ENCODE measurements around the gene PDCD1LG2.

Gene PDCD1LG2

DNA sequence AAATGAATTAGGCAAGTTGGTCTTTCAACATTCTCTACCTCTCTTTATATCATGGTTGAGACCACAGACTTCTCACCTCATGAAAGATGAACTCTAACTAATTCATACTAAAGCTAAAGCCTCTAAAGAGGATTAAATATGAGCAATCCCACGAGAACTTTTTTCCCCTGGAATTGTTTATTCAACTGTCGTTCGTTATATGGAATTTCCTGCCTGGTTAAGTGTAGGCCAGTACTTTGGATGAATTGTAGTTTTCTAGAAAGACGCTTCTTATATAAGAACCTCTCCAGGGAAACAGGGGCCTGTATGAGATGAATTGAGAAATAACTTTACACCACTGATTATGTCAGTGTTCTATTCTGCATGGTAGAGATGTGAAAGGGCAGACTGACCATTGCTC is 42.9 kb downstream of the PDCD1LG2 start:
- no peak for TF ChIP-seq EZH2phosphoT487 (IDR thresholded peaks at IDR 0.05; ENCODE audit: low read length)
- TF ChIP-seq, protein P1, sequence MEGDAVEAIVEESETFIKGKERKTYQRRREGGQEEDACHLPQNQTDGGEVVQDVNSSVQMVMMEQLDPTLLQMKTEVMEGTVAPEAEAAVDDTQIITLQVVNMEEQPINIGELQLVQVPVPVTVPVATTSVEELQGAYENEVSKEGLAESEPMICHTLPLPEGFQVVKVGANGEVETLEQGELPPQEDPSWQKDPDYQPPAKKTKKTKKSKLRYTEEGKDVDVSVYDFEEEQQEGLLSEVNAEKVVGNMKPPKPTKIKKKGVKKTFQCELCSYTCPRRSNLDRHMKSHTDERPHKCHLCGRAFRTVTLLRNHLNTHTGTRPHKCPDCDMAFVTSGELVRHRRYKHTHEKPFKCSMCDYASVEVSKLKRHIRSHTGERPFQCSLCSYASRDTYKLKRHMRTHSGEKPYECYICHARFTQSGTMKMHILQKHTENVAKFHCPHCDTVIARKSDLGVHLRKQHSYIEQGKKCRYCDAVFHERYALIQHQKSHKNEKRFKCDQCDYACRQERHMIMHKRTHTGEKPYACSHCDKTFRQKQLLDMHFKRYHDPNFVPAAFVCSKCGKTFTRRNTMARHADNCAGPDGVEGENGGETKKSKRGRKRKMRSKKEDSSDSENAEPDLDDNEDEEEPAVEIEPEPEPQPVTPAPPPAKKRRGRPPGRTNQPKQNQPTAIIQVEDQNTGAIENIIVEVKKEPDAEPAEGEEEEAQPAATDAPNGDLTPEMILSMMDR (IDR thresholded peaks at IDR 0.05; ENCODE audit: low read length), result no peak

DNA sequence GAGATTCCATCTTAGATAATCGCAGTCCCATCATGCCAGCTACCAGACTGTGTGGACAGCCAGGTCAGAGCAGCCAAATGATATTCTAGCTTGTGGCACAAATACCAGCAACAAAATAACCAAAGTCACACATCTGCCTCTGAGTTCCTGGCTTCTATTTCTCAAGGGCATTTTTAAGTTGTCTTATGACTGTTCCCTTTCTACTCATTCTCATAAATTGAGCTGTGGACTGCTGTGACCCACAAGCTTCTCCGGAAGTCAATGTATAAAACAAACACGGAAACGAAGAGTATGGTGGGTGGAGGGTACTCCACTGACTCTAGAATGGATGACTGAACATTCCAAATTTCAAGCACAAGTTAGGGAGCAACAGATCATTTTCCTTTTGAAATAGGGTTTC is 43.9 kb downstream of the PDCD1LG2 start:
- H3K9me3 ChIP-seq (replicated peaks; ENCODE audit: insufficient read depth, low read length), result no peaks in the 10 kb centered on the region
- H3K79me2 ChIP-seq (ENCODE audit: low read length), result no peaks in the 10 kb centered on the region
- H3K27ac ChIP-seq (ENCODE audit: low read length), result no peak overlapping the region
- no peak overlapping the region for H3K9ac ChIP-seq (ENCODE audit: low read length)
- H3K4me3 ChIP-seq (ENCODE audit: low read length), result no peak overlapping the region
- TF ChIP-seq, protein P1 (IDR thresholded peaks at IDR 0.05; ENCODE audit: low read length), result no peak
- TF ChIP-seq EZH2 (optimal IDR thresholded peaks at IDR 0.05; ENCODE audit: low read depth, low read length) (no peak), EZH2phosphoT487 (IDR thresholded peaks at IDR 0.05; ENCODE audit: low read length) (no peak)
- no peak for DNase-seq
- peaks cover 12% of the 10 kb centered on the region for H3F3A ChIP-seq (ENCODE audit: insufficient read depth, low read length)
- no peaks in the 10 kb centered on the region for H4K20me1 ChIP-seq (ENCODE audit: insufficient read depth, low read length)
- H3K4me1 ChIP-seq (ENCODE audit: low read length), result peaks cover 22% of the 10 kb centered on the region
- no peak overlapping the region for H2AFZ ChIP-seq (ENCODE audit: low read length)
- no peaks in the 10 kb centered on the region for H3K27me3 ChIP-seq (replicated peaks; ENCODE audit: insufficient read depth, low read length)
- no peaks in the 10 kb centered on the region for H3K36me3 ChIP-seq (replicated peaks; ENCODE audit: insufficient read depth, low read length)
- H3K4me2 ChIP-seq (ENCODE audit: low read depth, low read length), result no peak overlapping the region
- H3K9me2 ChIP-seq (replicated peaks; ENCODE audit: insufficient read depth, low read length), result no peaks in the 10 kb centered on the region

More for the DNA sequence above, 42.9 kb downstream of the PDCD1LG2 start:
- no peaks in the 10 kb centered on the region for H3K79me2 ChIP-seq (ENCODE audit: low read length)
- no peak overlapping the region for H3K4me2 ChIP-seq (ENCODE audit: low read depth, low read length)
- H2AFZ ChIP-seq (ENCODE audit: low read length), result no peak overlapping the region
- peaks cover 13% of the 10 kb centered on the region for H3K4me1 ChIP-seq (ENCODE audit: low read length)
- no peak overlapping the region for H3K27ac ChIP-seq (ENCODE audit: low read length)
- H3K9me3 ChIP-seq (replicated peaks; ENCODE audit: insufficient read depth, low read length), result no peaks in the 10 kb centered on the region
- H3K9me2 ChIP-seq (replicated peaks; ENCODE audit: insufficient read depth, low read length), result no peaks in the 10 kb centered on the region
- no peaks in the 10 kb centered on the region for H3K27me3 ChIP-seq (replicated peaks; ENCODE audit: insufficient read depth, low read length)
- H3K9ac ChIP-seq (ENCODE audit: low read length), result no peak overlapping the region
- no peak for DNase-seq
- no peaks in the 10 kb centered on the region for H4K20me1 ChIP-seq (ENCODE audit: insufficient read depth, low read length)
- no peaks in the 10 kb centered on the region for H3K36me3 ChIP-seq (replicated peaks; ENCODE audit: insufficient read depth, low read length)
- H3F3A ChIP-seq (ENCODE audit: insufficient read depth, low read length), result peaks cover 7% of the 10 kb centered on the region
- no peak overlapping the region for H3K4me3 ChIP-seq (ENCODE audit: low read length)

DNA sequence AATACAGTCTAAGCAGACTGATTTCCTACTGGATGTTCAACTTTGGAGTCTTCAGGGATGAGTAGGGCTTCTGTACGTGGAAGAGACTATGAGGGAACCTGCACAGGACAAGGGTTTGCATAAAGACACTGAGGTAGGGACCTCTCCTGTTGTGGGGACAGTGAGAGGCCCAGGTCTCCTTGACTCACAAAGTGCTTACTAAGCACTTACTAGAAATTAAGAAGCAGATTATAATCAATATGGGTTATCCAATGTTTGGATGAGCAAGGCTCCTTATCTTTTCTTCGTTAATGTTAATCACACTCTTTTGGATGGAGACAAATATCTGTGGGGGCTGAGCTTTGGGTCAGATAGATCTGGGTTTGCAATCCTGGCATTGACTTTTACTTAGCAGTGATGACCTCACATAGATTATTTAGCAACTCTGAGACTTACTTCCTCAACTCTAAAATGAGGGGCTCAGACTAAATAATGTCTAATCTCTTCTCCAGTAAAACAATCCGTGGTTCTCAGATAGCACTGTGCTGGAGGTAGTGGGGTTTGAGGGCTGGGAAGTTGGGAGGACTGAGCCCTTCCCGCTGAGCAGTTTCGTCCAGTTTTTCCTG is 45.9 kb downstream of the PDCD1LG2 start:
- no peak for TF ChIP-seq EZH2 (optimal IDR thresholded peaks at IDR 0.05; ENCODE audit: low read depth, low read length)
- TF ChIP-seq, protein P1 (IDR thresholded peaks at IDR 0.05; ENCODE audit: low read length), result no peak
- TF ChIP-seq EZH2phosphoT487 (IDR thresholded peaks at IDR 0.05; ENCODE audit: low read length), result no peak
- Histone ChIP-seq H3K9me3 (replicated peaks; ENCODE audit: insufficient read depth, low read length) (no peaks in the 10 kb centered on the region), H3K4me2 (ENCODE audit: low read depth, low read length) (no peak overlapping the region), H3K36me3 (replicated peaks; ENCODE audit: insufficient read depth, low read length) (no peaks in the 10 kb centered on the region), H3K27me3 (replicated peaks; ENCODE audit: insufficient read depth, low read length) (no peaks in the 10 kb centered on the region), H2AFZ (ENCODE audit: low read length) (no peak overlapping the region), H3K4me1 (ENCODE audit: low read length) (peaks cover 22% of the 10 kb centered on the region), H3K9ac (ENCODE audit: low read length) (no peak overlapping the region), H3F3A (ENCODE audit: insufficient read depth, low read length) (peaks cover 12% of the 10 kb centered on the region), H3K4me3 (ENCODE audit: low read length) (no peak overlapping the region), H3K27ac (ENCODE audit: low read length) (no peak overlapping the region), H3K79me2 (ENCODE audit: low read length) (no peaks in the 10 kb centered on the region), H3K9me2 (replicated peaks; ENCODE audit: insufficient read depth, low read length) (no peaks in the 10 kb centered on the region), H4K20me1 (ENCODE audit: insufficient read depth, low read length) (no peaks in the 10 kb centered on the region)
- no peak for DNase-seq
